PC-3 (cell line): ENCODE data around the gene SP140. TPM values are rescaled to one million over a fixed set of nuclear protein-coding genes. Genes with fewer than 3 reads are reported as not detected.

Experiments
- ATAC-seq: fragments of 200-7000 bp; cut with Tn5 transposase; 2 replicates; pipeline ENCODE4 v1.9.1; 2020; ENCODE audit warnings: mild to moderate bottlenecking, moderate library complexity
- BruUV-seq: library from RNA; stranded (reverse); fragments of 400-500 nt; replicated peaks from 2 replicates; lab custom pipeline; 2021; lab: Mats Ljungman, UMichigan
- CTCF ChIA-PET: fragments of 300-600 bp; sonication (Branson Sonifier 250); formaldehyde crosslinking; loops from one replicate; lab custom pipeline; 2022; ENCODE audit warnings: antibody characterized with exemption; lab: Charles Lee
- POLR2A ChIA-PET: fragments of 300-600 bp; sonication (Branson Sonifier 250); formaldehyde crosslinking; loops from one replicate; lab custom pipeline; 2022; ENCODE audit warnings: antibody characterized with exemption; ENCODE audit not compliant: unreplicated experiment; lab: Charles Lee
- DNase-seq: peaks from one replicate; pipeline ENCODE4 v3.0.0-alpha.2; 2015
- H2AFZ ChIP-seq: fragments of 300-600 bp; sonication (generic); 2 replicates; pipeline ENCODE4 v1.6.0; 2016; ENCODE audit warnings: antibody characterized with exemption, low read length
- H3F3A ChIP-seq: fragments of 300-600 bp; sonication (generic); one replicate; pipeline ENCODE4 v1.6.0; 2017; ENCODE audit warnings: antibody characterized with exemption, low read length, control low read depth, mild to moderate bottlenecking; ENCODE audit not compliant: unreplicated experiment
- H3K27ac ChIP-seq: fragments of 300-600 bp; sonication (generic); 2 replicates; pipeline ENCODE4 v1.5.1; 2016; ENCODE audit warnings: mild to moderate bottlenecking, low read length
- H3K27me3 ChIP-seq: fragments of 300-600 bp; sonication (generic); 2 replicates; pipeline ENCODE4 v1.6.1; 2016; ENCODE audit warnings: low read length, mixed read lengths
- H3K36me3 ChIP-seq: fragments of 300-600 bp; sonication (generic); 2 replicates; pipeline ENCODE4 v1.6.1; 2016; ENCODE audit warnings: low read depth, mixed run types, low read length, mixed read lengths
- H3K4me1 ChIP-seq: fragments of 300-600 bp; sonication (generic); 2 replicates; pipeline ENCODE4 v1.5.1; 2016; ENCODE audit warnings: low read length; ENCODE audit not compliant: insufficient read depth
- H3K4me2 ChIP-seq: fragments of 300-600 bp; sonication (generic); 2 replicates; pipeline ENCODE4 v1.6.0; 2016; ENCODE audit warnings: low read length
- H3K4me3 ChIP-seq: fragments of 300-600 bp; sonication (generic); 2 replicates; pipeline ENCODE4 v1.5.1; 2016; ENCODE audit warnings: mild to moderate bottlenecking, low read length, mixed read lengths
- H3K79me2 ChIP-seq: fragments of 300-600 bp; sonication (generic); 2 replicates; pipeline ENCODE4 v1.6.1; 2017; ENCODE audit warnings: low read length, mixed read lengths
- H3K9ac ChIP-seq: fragments of 300-600 bp; sonication (generic); 2 replicates; pipeline ENCODE4 v1.6.0; 2016; ENCODE audit warnings: mild to moderate bottlenecking, low read length
- H3K9me2 ChIP-seq: fragments of 300-600 bp; sonication (generic); replicated peaks from 2 replicates; pipeline ENCODE4 v1.6.1; 2016; ENCODE audit warnings: mixed run types, low read length, mixed read lengths
- H3K9me3 ChIP-seq: fragments of 300-600 bp; sonication (generic); 2 replicates; pipeline ENCODE4 v1.6.1; 2016; ENCODE audit warnings: low read length, mixed read lengths
- H4K20me1 ChIP-seq: fragments of 300-600 bp; sonication (generic); 2 replicates; pipeline ENCODE4 v1.6.1; 2016; ENCODE audit warnings: low read length, mixed read lengths
- EZH2 ChIP-seq: fragments of 300-600 bp; sonication (generic); IDR thresholded peaks from one replicate; pipeline ENCODE4 v1.6.1; 2017; ENCODE audit warnings: antibody characterized with exemption, mild to moderate bottlenecking, low read length; ENCODE audit not compliant: unreplicated experiment
- EZH2phosphoT487 ChIP-seq: fragments of 300-600 bp; sonication (generic); IDR thresholded peaks from 2 replicates; pipeline ENCODE4 v1.6.1; 2018; ENCODE audit warnings: mild to moderate bottlenecking, antibody characterized with exemption, low read length, borderline replicate concordance
- intact Hi-C: fragments of 100-400 bp; cut with micrococcal nuclease; formaldehyde crosslinking; loops from 2 replicates; pipeline ENCODE4 v1.9.0; 2023
- total RNA-seq: library from RNA; depleted of rRNA; stranded (reverse); fragments of >200 nt; gene quantifications from 2 replicates; pipeline ENCODE4 v1.2.3, GENCODE V29; 2014
- TF ChIP-seq, protein P1 (sequence below): fragments of 300-600 bp; sonication (generic); conservative IDR thresholded peaks from 2 replicates; pipeline ENCODE4 v1.5.1; 2017; ENCODE audit warnings: antibody characterized with exemption, low read depth, mild to moderate bottlenecking, low read length

The SP140 gene
- total RNA-seq, 1 experiment from 2014 or later: not detected

DNA sequence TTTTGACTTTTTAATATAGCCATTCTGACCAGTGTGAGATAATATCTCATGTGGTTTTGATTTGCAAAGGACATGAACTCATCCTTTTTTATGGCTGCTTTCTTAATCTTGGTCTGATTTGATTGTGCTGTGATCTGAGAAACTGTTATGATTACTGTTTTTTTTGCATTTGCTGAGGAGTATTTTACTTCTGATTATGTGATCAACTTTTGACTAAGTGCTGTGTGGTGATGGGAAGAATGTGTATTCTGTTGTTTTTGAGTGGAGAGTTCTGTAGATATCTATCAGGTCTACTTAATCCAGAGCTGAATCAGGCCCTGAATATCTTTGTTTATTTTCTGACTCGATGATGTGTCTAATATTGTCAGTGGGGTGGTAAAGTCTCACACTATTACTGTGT lies 118.2 kb downstream of the SP140 start:
- H3K4me3 ChIP-seq: no peak overlapping the region
- no peak overlapping the region for H2AFZ ChIP-seq
- POLR2A ChIA-PET: no interaction called here
- no peak overlapping the region for H3K9ac ChIP-seq
- no peak for TF ChIP-seq EZH2
- TF ChIP-seq EZH2phosphoT487: no peak
- TF ChIP-seq, protein P1, sequence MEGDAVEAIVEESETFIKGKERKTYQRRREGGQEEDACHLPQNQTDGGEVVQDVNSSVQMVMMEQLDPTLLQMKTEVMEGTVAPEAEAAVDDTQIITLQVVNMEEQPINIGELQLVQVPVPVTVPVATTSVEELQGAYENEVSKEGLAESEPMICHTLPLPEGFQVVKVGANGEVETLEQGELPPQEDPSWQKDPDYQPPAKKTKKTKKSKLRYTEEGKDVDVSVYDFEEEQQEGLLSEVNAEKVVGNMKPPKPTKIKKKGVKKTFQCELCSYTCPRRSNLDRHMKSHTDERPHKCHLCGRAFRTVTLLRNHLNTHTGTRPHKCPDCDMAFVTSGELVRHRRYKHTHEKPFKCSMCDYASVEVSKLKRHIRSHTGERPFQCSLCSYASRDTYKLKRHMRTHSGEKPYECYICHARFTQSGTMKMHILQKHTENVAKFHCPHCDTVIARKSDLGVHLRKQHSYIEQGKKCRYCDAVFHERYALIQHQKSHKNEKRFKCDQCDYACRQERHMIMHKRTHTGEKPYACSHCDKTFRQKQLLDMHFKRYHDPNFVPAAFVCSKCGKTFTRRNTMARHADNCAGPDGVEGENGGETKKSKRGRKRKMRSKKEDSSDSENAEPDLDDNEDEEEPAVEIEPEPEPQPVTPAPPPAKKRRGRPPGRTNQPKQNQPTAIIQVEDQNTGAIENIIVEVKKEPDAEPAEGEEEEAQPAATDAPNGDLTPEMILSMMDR: no peak
- H3K27me3 ChIP-seq: no peaks in the 10 kb centered on the region
- peak; percentile 6 for DNase-seq
- no peaks in the 10 kb centered on the region for H3K9me2 ChIP-seq
- H3K27ac ChIP-seq: no peak overlapping the region
- BruUV-seq: no TSS peak
- H3K4me2 ChIP-seq: no peak overlapping the region
- H3K79me2 ChIP-seq: no peaks in the 10 kb centered on the region
- CTCF ChIA-PET: no interaction called here
- H3K9me3 ChIP-seq: no peaks in the 10 kb centered on the region
- H3K4me1 ChIP-seq: no peaks in the 10 kb centered on the region
- intact Hi-C loops: no loop called here
- ATAC-seq: peak; percentile 67
- H3K36me3 ChIP-seq: peaks cover 3% of the 10 kb centered on the region; the same call in 1 of the 2 replicates
- H4K20me1 ChIP-seq: no peaks in the 10 kb centered on the region
- no peaks in the 10 kb centered on the region for H3F3A ChIP-seq

DNA sequence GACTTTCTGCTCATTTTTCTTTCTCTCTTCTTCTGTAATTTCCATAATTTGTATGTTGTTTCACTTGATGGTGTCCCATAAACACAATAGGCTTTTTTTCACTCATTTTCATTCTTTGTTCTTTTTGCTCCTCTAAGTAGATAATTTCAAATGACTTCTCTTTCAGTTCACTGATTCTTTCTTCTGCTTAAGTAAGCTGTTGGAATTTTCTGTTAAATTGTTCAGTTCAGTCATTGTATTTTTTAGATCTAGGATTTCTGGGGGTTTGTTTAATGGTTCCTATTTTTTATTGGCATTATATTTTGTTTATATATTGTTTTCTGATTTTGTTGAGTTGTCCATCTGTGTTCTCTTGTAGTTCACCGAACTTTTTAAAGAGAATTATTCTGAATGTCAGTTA lies 120.9 kb downstream of the SP140 start:
- no peaks in the 10 kb centered on the region for H3F3A ChIP-seq
- no peak for DNase-seq
- peaks cover 3% of the 10 kb centered on the region; the same call in 1 of the 2 replicates for H3K36me3 ChIP-seq
- H3K4me3 ChIP-seq: no peak overlapping the region
- H3K79me2 ChIP-seq: no peaks in the 10 kb centered on the region
- no peaks in the 10 kb centered on the region for H3K27me3 ChIP-seq
- H3K4me1 ChIP-seq: no peaks in the 10 kb centered on the region
- TF ChIP-seq EZH2 (no peak), EZH2phosphoT487 (no peak)
- TF ChIP-seq, protein P1: no peak
- no peak overlapping the region for H3K27ac ChIP-seq
- POLR2A ChIA-PET: no interaction called here
- BruUV-seq: no TSS peak
- no peak overlapping the region for H3K9ac ChIP-seq
- no peaks in the 10 kb centered on the region for H4K20me1 ChIP-seq
- H2AFZ ChIP-seq: no peak overlapping the region
- CTCF ChIA-PET: interaction anchor here (0.6 kb wide), 1 partner anchor 248 kb away, joined by 3 read pairs; no protein-coding TSS in a partner anchor
- ATAC-seq: no peak
- no peaks in the 10 kb centered on the region for H3K9me2 ChIP-seq
- H3K9me3 ChIP-seq: no peaks in the 10 kb centered on the region
- H3K4me2 ChIP-seq: no peak overlapping the region
- intact Hi-C loops: no loop called here

DNA sequence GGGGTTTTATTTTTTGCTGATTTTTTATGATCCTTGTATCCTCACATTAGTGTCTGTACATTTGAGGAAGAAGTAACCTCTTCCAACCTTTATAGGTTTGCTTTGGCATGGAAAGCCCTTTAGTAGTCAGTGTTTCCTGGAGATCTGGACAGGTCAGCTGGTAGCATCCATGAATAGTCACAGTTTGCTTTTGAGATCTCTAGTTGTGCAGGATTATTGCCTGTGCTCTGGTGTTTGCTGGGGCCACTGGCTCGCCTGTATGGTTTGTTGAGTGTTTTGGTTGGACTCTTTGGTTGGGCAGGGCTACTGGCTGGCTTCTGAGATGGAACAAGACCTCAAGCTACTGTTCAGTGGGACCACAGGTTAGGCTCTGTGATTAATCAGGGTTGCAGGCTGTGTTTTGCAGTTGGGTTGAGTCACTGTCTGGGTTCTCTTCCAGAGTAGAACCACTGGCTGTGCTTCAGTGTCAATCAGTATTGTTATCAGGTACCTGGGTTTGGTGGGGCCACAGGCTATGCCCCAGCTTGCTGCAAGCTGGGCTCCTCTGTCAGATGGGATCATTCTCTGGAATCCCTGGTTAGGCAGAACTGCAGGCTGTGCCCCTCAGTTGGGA lies 121.5 kb downstream of the SP140 start:
- Histone ChIP-seq H3K27me3 (no peaks in the 10 kb centered on the region), H3K9ac (no peak overlapping the region), H3K4me3 (no peak overlapping the region), H3K4me1 (no peaks in the 10 kb centered on the region), H2AFZ (no peak overlapping the region), H3K36me3 (peaks cover 3% of the 10 kb centered on the region; the same call in 1 of the 2 replicates), H3K27ac (no peak overlapping the region), H3K9me3 (no peaks in the 10 kb centered on the region), H3K79me2 (no peaks in the 10 kb centered on the region), H3K4me2 (no peak overlapping the region), H3F3A (no peaks in the 10 kb centered on the region), H3K9me2 (no peaks in the 10 kb centered on the region), H4K20me1 (no peaks in the 10 kb centered on the region)
- ChIA-PET POLR2A (no interaction called here), CTCF (interaction anchor here (0.6 kb wide), 1 partner anchor 248 kb away, joined by 3 read pairs; no protein-coding TSS in a partner anchor)
- ATAC-seq (no peak), DNase-seq (no peak)
- BruUV-seq: no TSS peak
- TF ChIP-seq EZH2: no peak
- TF ChIP-seq EZH2phosphoT487: no peak
- TF ChIP-seq, protein P1: no peak
- intact Hi-C loops: no loop called here
